H9 (cell line): ENCODE measurements around the gene YIPF1. TPM values are rescaled to one million over a fixed set of nuclear protein-coding genes. Genes with fewer than 3 reads are reported as not detected.

Experiments
- DNase-seq: peaks from one replicate; pipeline ENCODE4 v3.0.0-alpha.2; 2017
- H2AFZ ChIP-seq: one replicate; pipeline ENCODE4 v1.6.1; 2013; ENCODE audit warnings: mild to moderate bottlenecking, low read length, control low read depth, moderate library complexity
- H2AK5ac ChIP-seq: 2 replicates; pipeline ENCODE4 v1.6.1; 2013; ENCODE audit warnings: low read length, control low read depth, mixed read lengths; ENCODE audit not compliant: insufficient read length
- H2BK120ac ChIP-seq: one replicate; pipeline ENCODE4 v1.6.1; 2013; ENCODE audit warnings: low read depth, mild to moderate bottlenecking, low read length, control low read depth, inconsistent platforms; ENCODE audit not compliant: poor library complexity, severe bottlenecking
- H2BK12ac ChIP-seq: 2 replicates; pipeline ENCODE4 v1.6.1; 2013; ENCODE audit warnings: low read length, control low read depth, mixed read lengths, low read depth; ENCODE audit not compliant: insufficient read length
- H2BK15ac ChIP-seq: 2 replicates; pipeline ENCODE4 v1.6.1; 2013; ENCODE audit warnings: low read depth, low read length, control low read depth
- H2BK20ac ChIP-seq: one replicate; pipeline ENCODE4 v1.6.1; 2013; ENCODE audit warnings: low read depth, mild to moderate bottlenecking, low read length, control low read depth, inconsistent platforms; ENCODE audit not compliant: poor library complexity, severe bottlenecking
- H2BK5ac ChIP-seq: 2 replicates; pipeline ENCODE4 v1.6.1; 2013; ENCODE audit warnings: low read length, control low read depth, mixed read lengths; ENCODE audit not compliant: insufficient read length
- H3K14ac ChIP-seq: 2 replicates; pipeline ENCODE4 v1.6.1; 2013; ENCODE audit warnings: low read length, control low read depth; ENCODE audit not compliant: insufficient read depth
- H3K18ac ChIP-seq: 2 replicates; pipeline ENCODE4 v1.6.1; 2013; ENCODE audit warnings: low read depth, mild to moderate bottlenecking, mixed read lengths, low read length, control low read depth; ENCODE audit not compliant: insufficient read length
- H3K23ac ChIP-seq: 2 replicates; pipeline ENCODE4 v1.6.1; 2013; ENCODE audit warnings: low read length, control low read depth, mixed read lengths, low read depth; ENCODE audit not compliant: insufficient read length
- H3K23me2 ChIP-seq: 2 replicates; pipeline ENCODE4 v1.6.1; 2013; ENCODE audit warnings: low read depth, mild to moderate bottlenecking, mixed read lengths, low read length, control low read depth; ENCODE audit not compliant: insufficient read length, poor library complexity, severe bottlenecking
- H3K27ac ChIP-seq: 2 replicates; pipeline ENCODE4 v1.5.1; 2013; ENCODE audit warnings: low read length, control low read depth, mixed read lengths, low read depth; ENCODE audit not compliant: insufficient read length
- H3K27me3 ChIP-seq: 2 replicates; pipeline ENCODE4 v1.6.1; 2013; ENCODE audit warnings: low read length, control low read depth, inconsistent platforms; ENCODE audit not compliant: insufficient read depth
- H3K4ac ChIP-seq: 2 replicates; pipeline ENCODE4 v1.6.1; 2013; ENCODE audit warnings: low read depth, mild to moderate bottlenecking, control low read depth, inconsistent platforms, low read length, moderate library complexity
- H3K4me1 ChIP-seq: 2 replicates; pipeline ENCODE4 v1.6.1; 2013; ENCODE audit warnings: low read length, control low read depth, inconsistent platforms; ENCODE audit not compliant: insufficient read depth
- H3K4me2 ChIP-seq: 2 replicates; pipeline ENCODE4 v1.6.1; 2013; ENCODE audit warnings: low read length, control low read depth, mixed read lengths; ENCODE audit not compliant: insufficient read length, insufficient read depth
- H3K56ac ChIP-seq: 2 replicates; pipeline ENCODE4 v1.6.1; 2013; ENCODE audit warnings: low read depth, mild to moderate bottlenecking, mixed read lengths, low read length, control low read depth; ENCODE audit not compliant: insufficient read length
- H3K79me1 ChIP-seq: 2 replicates; pipeline ENCODE4 v1.6.1; 2013; ENCODE audit warnings: low read depth, mild to moderate bottlenecking, moderate library complexity, low read length, control low read depth, inconsistent platforms; ENCODE audit not compliant: insufficient read depth, poor library complexity, severe bottlenecking
- H3K79me2 ChIP-seq: 2 replicates; pipeline ENCODE4 v1.6.1; 2013; ENCODE audit warnings: low read length, control low read depth, inconsistent platforms; ENCODE audit not compliant: insufficient read depth
- H3K9ac ChIP-seq: 2 replicates; pipeline ENCODE4 v1.6.1; 2013; ENCODE audit warnings: low read length, control low read depth, mixed read lengths; ENCODE audit not compliant: insufficient read length; ENCODE audit errors: extremely low read depth
- H3K9me3 ChIP-seq: one replicate; pipeline ENCODE4 v1.6.1; 2013; ENCODE audit warnings: low read depth, low read length, inconsistent platforms; ENCODE audit not compliant: control insufficient read depth
- H3T11ph ChIP-seq: one replicate; pipeline ENCODE4 v1.6.1; 2013; ENCODE audit warnings: mild to moderate bottlenecking, low read length, control low read depth, inconsistent platforms
- H4K20me1 ChIP-seq: one replicate; pipeline ENCODE4 v1.6.1; 2013; ENCODE audit not compliant: control insufficient read depth, insufficient read length, insufficient read depth
- H4K5ac ChIP-seq: 2 replicates; pipeline ENCODE4 v1.6.1; 2013; ENCODE audit warnings: low read depth, mild to moderate bottlenecking, mixed read lengths, low read length, control low read depth; ENCODE audit not compliant: insufficient read length
- H4K8ac ChIP-seq: replicated peaks from 2 replicates; pipeline ENCODE4 v1.6.1; 2013; ENCODE audit warnings: low read length, control low read depth, mixed read lengths, low read depth; ENCODE audit not compliant: insufficient read length
- H4K91ac ChIP-seq: 2 replicates; pipeline ENCODE4 v1.6.1; 2013; ENCODE audit warnings: low read depth, mild to moderate bottlenecking, moderate library complexity, mixed read lengths, low read length, control low read depth; ENCODE audit not compliant: insufficient read length
- H3K27ac Mint-ChIP-seq, 3 experiments: 2 replicates in 2 of 3; 3 replicates in 1 of 3; pipeline ENCODE4 v1.8.0; 2020 to 2021; ENCODE audit warnings: mixed read lengths in 3 of 3, mild to moderate bottlenecking in 1 of 3, moderate library complexity in 1 of 3
- H3K27me3 Mint-ChIP-seq: 2 replicates; pipeline ENCODE4 v1.8.0; 2021; ENCODE audit warnings: low read depth, mild to moderate bottlenecking, moderate library complexity, mixed read lengths
- H3K36me3 Mint-ChIP-seq, 3 experiments: 2 replicates in 2 of 3; 3 replicates in 1 of 3; pipeline ENCODE4 v1.8.0; 2020 to 2021; ENCODE audit warnings: low read depth in 3 of 3, mixed read lengths in 3 of 3; ENCODE audit not compliant: insufficient read depth in 1 of 3
- H3K4me1 Mint-ChIP-seq, 2 experiments: 2 replicates each; pipeline ENCODE4 v1.8.0; 2020; ENCODE audit warnings: mixed read lengths in 2 of 2
- H3K4me3 Mint-ChIP-seq, 2 experiments: 2 replicates in 1 of 2; 3 replicates in 1 of 2; pipeline ENCODE4 v1.8.0; 2020 to 2021; ENCODE audit warnings: mild to moderate bottlenecking in 2 of 2, mixed read lengths in 2 of 2, moderate library complexity in 1 of 2
- H3K9me3 Mint-ChIP-seq, 2 experiments: 2 replicates in 1 of 2; 3 replicates in 1 of 2; pipeline ENCODE4 v1.8.0; 2020; ENCODE audit warnings: mild to moderate bottlenecking in 2 of 2, mixed read lengths in 2 of 2, moderate library complexity in 1 of 2
- CTCF ChIP-seq: fragments of 200-600 bp; sonication (generic); conservative IDR thresholded peaks from 3 replicates; pipeline ENCODE4 v1.8.0; 2021; ENCODE audit warnings: antibody characterized with exemption, mild to moderate bottlenecking
- WGBS: extraction: QIAGEN DNeasy Blood & Tissue Kit; methylation state at CpG from one replicate; pipeline ENCODE4 v1.1.7; 2013; ENCODE audit warnings: missing lambda C conversion rate, low lambda C conversion rate, mixed read lengths; ENCODE audit not compliant: insufficient read length; ENCODE audit errors: extremely low coverage; 5-methylcytosine and 5-hydroxymethylcytosine counted together
- total RNA-seq: library from RNA; stranded (reverse); gene quantifications from 2 replicates; pipeline ENCODE4 v1.2.1, GENCODE V29; 2021

Gene YIPF1
- total RNA-seq, 1 experiment from 2014 or later = 29.1 TPM

- Histone ChIP-seq H2AFZ (no peak overlapping the region), H3K4me1 (no peaks in the 10 kb centered on the region), H4K91ac (no peak overlapping the region), H2BK12ac (no peak overlapping the region), H2BK15ac (no peak overlapping the region), H3K18ac (no peak overlapping the region), H3K9me3 (no peaks in the 10 kb centered on the region), H2BK120ac (no peak overlapping the region), H3K27ac (no peak overlapping the region), H3K23ac (no peak overlapping the region), H3K9ac (no peak overlapping the region), H3K79me2 (peaks cover 22% of the 10 kb centered on the region; the same call in 1 of the 2 replicates), H4K5ac (no peak overlapping the region), H2BK5ac (no peak overlapping the region), H3K27me3 (no peaks in the 10 kb centered on the region), H3K23me2 (peaks cover 6% of the 10 kb centered on the region), H4K20me1 (no peaks in the 10 kb centered on the region), H3K14ac (no peak overlapping the region), H2AK5ac (no peak overlapping the region), H3K79me1 (peaks cover 7% of the 10 kb centered on the region), H2BK20ac (no peak overlapping the region), H3K56ac (no peak overlapping the region), H3K4ac (no peak overlapping the region), H3K4me2 (no peak overlapping the region), H3T11ph (no peak overlapping the region), H4K8ac (no peak overlapping the region)
- H3K4me1 Mint-ChIP-seq = peaks cover 10 to 11% of the 10 kb centered on the region in 2 experiments
- no CpG with 5 or more reads among the region's 11 CpGs for WGBS
- no peak overlapping the region for H3K27ac Mint-ChIP-seq
- H3K27me3 Mint-ChIP-seq = no peaks in the 10 kb centered on the region; the same call in 1 of the 2 replicates
- no peaks in the 10 kb centered on the region; a peak in 1 of 5 replicates for H3K9me3 Mint-ChIP-seq
- H3K36me3 Mint-ChIP-seq = peaks cover 14 to 36% (median 34%) of the 10 kb centered on the region in 3 experiments; a peak in 6 of 7 replicates
- TF ChIP-seq CTCF = no peak
- no peak for DNase-seq
- no peak overlapping the region for H3K4me3 Mint-ChIP-seq
These were observed 54.8 kb downstream of the YIPF1 start for GRCh38 chr1:53834776-53835175.
